Muscle of leg (tissue), 11 donors: ENCODE measurements around the gene TXNRD3. TPM values are rescaled to one million over a fixed set of nuclear protein-coding genes. Genes with fewer than 3 reads are reported as not detected.
"Not testable (repeated sequence)": the region's sequence is repeated elsewhere in the genome, so short reads cannot be mapped to it uniquely, and the experiment has no call there.

ENCODE experiments used
- DNase-seq: peaks from one replicate; pipeline ENCODE4 v3.0.0; 2013
- H3K27ac ChIP-seq: one replicate; pipeline ENCODE4 v1.5.1; 2013; ENCODE audit warnings: mild to moderate bottlenecking, low read length, control low read depth
- H3K27me3 ChIP-seq: one replicate; pipeline ENCODE4 v1.6.1; 2013; ENCODE audit warnings: low read length; ENCODE audit not compliant: control insufficient read depth, insufficient read depth
- H3K36me3 ChIP-seq: one replicate; pipeline ENCODE4 v1.6.1; 2013; ENCODE audit warnings: low read length; ENCODE audit not compliant: control insufficient read depth, insufficient read depth
- H3K4me1 ChIP-seq: one replicate; pipeline ENCODE4 v1.6.1; 2013; ENCODE audit warnings: low read length; ENCODE audit not compliant: control insufficient read depth, insufficient read depth
- H3K4me3 ChIP-seq: one replicate; pipeline ENCODE4 v1.5.1; 2013; ENCODE audit warnings: low read length, control low read depth
- H3K9me3 ChIP-seq: replicated peaks from 2 replicates; pipeline ENCODE4 v1.6.1; 2013; ENCODE audit warnings: low read depth, low read length; ENCODE audit not compliant: control insufficient read depth
- WGBS: methylation state at CpG from one replicate; pipeline ENCODE4 v1.1.5; 2013; ENCODE audit warnings: missing lambda C conversion rate; ENCODE audit not compliant: insufficient coverage; 5-methylcytosine and 5-hydroxymethylcytosine counted together
- polyA plus RNA-seq, 8 donors: library from polyadenylated mRNA; unstranded; fragments of 120-200 nt; gene quantifications; one replicate each; pipeline versions ENCODE4 v1.2.1 to v1.2.3, GENCODE V29; 2013; ENCODE audit warnings: inconsistent platforms in 1 of 8, low replicate concordance in 1 of 8; ENCODE audit not compliant: insufficient read length in 8 of 8, insufficient read depth in 1 of 8
- total RNA-seq: library from RNA; stranded (reverse); fragments of 120-200 nt; gene quantifications from one replicate; pipeline ENCODE4 v1.2.4, GENCODE V29; 2013

TXNRD3 gene
- total and polyA plus RNA-seq, 9 donors = 7.8 to 12.9 (median 9.5) TPM

DNA sequence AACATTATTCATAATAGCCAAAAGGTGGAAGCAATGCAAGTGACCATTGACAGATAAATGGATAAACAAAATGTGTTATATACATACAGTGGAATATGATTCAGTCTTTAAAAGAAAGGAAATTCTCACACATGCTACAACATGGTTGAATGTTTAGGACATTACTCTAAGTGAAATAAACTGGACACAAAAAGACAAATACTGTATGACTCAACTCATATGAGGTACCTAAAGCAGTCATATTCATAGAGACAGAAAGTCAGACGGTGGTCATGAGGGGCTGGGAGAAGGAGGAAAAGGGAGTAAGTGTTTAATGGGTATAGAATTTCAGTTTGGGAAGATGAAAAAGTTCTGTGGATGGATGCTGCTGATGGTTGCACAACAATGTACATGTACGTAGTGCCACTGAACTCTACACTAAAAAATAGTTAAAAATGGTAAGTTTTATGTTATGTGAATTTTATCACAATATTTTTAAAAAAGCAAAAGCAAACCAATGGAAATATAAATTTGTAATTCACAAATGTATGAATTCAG, 5.3 kb downstream of the TXNRD3 start:
- H3K9me3 ChIP-seq = no peaks in the 10 kb centered on the region
- H3K4me1 ChIP-seq = no peaks in the 10 kb centered on the region
- no CpG with 5 or more reads among the region's 2 CpGs for WGBS
- DNase-seq = no peak
- H3K36me3 ChIP-seq = peaks cover 7% of the 10 kb centered on the region
- no peak overlapping the region for H3K27ac ChIP-seq
- H3K27me3 ChIP-seq = no peaks in the 10 kb centered on the region
- no peak overlapping the region for H3K4me3 ChIP-seq

DNA sequence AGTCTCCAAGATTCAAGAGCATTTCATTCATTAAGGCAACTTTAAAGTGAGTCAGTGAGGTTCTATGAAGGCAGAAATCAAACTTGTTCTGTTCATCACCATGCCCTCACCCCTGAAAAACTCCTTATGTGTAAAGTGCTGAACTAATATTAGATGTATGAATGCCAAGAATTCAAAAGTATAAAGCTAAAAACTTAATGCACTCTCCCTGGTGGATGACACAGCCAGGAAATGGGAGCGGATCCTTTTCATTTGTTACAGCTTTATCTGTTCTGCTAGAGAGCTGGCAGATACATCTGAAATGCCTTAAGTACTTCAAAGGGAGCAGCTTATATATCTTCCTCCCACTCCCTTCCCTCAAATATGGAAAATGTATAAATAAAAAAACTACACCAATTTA, 8.2 kb downstream of the TXNRD3 start:
- H3K9me3 ChIP-seq = no peaks in the 10 kb centered on the region
- no peaks in the 10 kb centered on the region for H3K4me1 ChIP-seq
- no peak overlapping the region for H3K27ac ChIP-seq
- no peaks in the 10 kb centered on the region for H3K27me3 ChIP-seq
- no peak for DNase-seq
- peaks cover 17% of the 10 kb centered on the region for H3K36me3 ChIP-seq
- H3K4me3 ChIP-seq = no peak overlapping the region
- no CpG with 5 or more reads among the region's 1 CpG for WGBS

DNA sequence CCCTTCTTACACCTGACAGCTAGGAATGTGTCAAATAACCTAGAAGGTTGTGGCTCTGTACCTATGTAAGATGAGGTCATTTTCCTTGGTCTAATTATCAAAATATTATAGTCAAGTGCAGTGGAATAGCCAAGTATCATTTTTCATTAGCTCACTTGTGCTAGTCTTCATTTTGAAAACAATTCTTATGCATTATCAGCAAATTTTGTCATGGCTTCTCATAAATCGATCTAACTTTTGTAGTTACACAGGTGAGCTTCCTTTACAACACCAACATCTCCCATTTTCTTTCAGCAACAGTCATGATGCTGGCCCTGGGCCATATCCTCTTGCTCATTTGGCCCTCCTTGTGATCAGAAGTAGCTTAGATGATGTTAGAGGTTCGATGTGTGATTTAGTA, 10.3 kb downstream of the TXNRD3 start:
- Histone ChIP-seq H3K4me3 (no peak overlapping the region), H3K4me1 (no peaks in the 10 kb centered on the region), H3K27ac (no peak overlapping the region), H3K27me3 (no peaks in the 10 kb centered on the region), H3K9me3 (no peaks in the 10 kb centered on the region), H3K36me3 (peaks cover 26% of the 10 kb centered on the region)
- no peak for DNase-seq
- 86% methylated on average over 1 of the region's 2 CpGs for WGBS

DNA sequence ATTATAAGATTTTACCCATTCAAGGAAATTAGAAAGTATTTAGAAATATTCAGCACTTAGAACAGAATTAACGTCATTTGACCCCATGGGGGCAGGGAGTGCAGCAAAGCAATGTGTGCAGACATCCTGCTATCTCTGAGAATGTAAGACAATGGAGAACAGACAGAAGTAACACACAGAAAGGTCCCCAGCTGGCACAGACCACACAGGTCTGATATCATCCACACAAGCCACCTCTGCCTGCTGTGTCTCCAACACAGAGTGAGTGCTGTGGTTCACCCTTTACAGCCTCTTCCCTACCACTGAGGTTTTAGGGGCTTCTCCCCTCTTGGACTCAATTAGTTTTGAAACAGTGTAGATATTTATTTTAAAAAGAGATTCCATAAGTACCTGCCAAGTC, 16.1 kb downstream of the TXNRD3 start:
- no peaks in the 10 kb centered on the region for H3K9me3 ChIP-seq
- no peak overlapping the region for H3K4me3 ChIP-seq
- no peaks in the 10 kb centered on the region for H3K4me1 ChIP-seq
- no peak for DNase-seq
- no peaks in the 10 kb centered on the region for H3K27me3 ChIP-seq
- no CpG with 5 or more reads among the region's 1 CpG for WGBS
- no peak overlapping the region for H3K27ac ChIP-seq
- H3K36me3 ChIP-seq = peaks cover 30% of the 10 kb centered on the region

DNA sequence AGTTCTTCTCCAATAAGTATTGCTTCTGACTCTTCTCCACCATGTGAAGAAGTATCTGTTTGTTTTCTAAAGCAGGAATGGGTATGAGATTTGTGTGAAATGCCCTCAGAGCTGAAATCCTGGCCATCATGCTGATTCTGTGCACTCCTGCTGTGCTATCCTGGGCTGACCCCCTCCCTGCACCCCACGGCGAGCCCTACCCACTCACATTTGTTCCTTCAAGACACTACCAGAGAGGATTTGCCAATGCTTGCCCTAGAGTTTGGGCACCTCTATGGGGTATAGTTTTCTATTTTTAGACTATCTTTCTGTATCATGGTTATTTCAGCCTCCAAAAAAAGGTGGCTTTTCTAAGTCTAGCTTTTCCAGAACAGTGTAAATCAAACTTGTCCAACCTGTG, 18.5 kb downstream of the TXNRD3 start:
- DNase-seq = no peak
- H3K27ac ChIP-seq = no peak overlapping the region
- H3K36me3 ChIP-seq = peaks cover 18% of the 10 kb centered on the region
- no peak overlapping the region for H3K4me3 ChIP-seq
- no peaks in the 10 kb centered on the region for H3K27me3 ChIP-seq
- no peaks in the 10 kb centered on the region for H3K4me1 ChIP-seq
- no peaks in the 10 kb centered on the region for H3K9me3 ChIP-seq
- WGBS = no CpG with 5 or more reads among the region's 2 CpGs

DNA sequence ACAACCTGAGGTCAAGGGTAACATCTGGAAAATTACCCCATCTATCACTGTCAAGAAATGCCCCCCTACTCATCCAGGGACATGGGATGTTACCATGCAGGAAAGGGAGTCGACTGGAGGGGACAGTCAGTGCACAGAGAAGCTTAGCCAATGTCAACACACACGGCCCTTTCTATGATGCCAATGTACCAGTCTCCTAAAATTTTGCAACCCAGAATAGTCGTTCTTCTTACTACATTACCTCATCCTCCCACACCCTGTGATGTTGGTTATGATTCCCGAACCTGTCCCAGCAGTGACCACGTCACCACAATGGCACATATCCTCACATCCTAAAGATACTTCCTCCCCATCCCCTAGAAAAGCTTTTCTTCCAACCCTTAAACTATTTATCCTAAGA, 20.1 kb downstream of the TXNRD3 start:
- Histone ChIP-seq H3K36me3 (peaks cover 15% of the 10 kb centered on the region), H3K9me3 (no peaks in the 10 kb centered on the region), H3K27ac (no peak overlapping the region), H3K4me3 (no peak overlapping the region), H3K27me3 (no peaks in the 10 kb centered on the region), H3K4me1 (no peaks in the 10 kb centered on the region)
- no peak for DNase-seq
- 86% methylated on average over 4 of the region's 5 CpGs for WGBS

DNA sequence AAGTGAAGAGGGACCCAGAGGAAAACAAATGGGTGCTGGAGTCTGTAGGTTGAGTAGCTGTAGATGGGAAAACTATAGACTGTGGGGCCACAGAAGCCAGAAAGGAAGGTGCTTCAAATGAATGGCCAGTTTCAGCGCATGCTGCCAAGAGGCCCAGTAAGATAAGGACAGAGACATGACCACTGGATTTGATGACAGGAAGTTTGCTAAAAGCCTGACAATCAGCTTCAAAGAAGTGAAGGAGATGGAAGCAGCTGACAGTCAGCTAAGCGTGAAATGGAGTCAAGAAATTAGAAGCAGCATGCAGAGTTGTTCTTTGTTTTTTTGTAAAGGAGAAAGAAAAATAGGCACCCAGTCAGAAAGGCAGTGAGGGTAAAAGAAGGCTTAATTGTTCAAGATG, 24.9 kb downstream of the TXNRD3 start:
- H3K4me3 ChIP-seq = no peak overlapping the region
- no peak overlapping the region for H3K27ac ChIP-seq
- no peaks in the 10 kb centered on the region for H3K27me3 ChIP-seq
- WGBS = 76% methylated on average over 2 of the region's 2 CpGs
- no peak for DNase-seq
- H3K9me3 ChIP-seq = no peaks in the 10 kb centered on the region
- H3K4me1 ChIP-seq = no peaks in the 10 kb centered on the region
- peaks cover 10% of the 10 kb centered on the region for H3K36me3 ChIP-seq

DNA sequence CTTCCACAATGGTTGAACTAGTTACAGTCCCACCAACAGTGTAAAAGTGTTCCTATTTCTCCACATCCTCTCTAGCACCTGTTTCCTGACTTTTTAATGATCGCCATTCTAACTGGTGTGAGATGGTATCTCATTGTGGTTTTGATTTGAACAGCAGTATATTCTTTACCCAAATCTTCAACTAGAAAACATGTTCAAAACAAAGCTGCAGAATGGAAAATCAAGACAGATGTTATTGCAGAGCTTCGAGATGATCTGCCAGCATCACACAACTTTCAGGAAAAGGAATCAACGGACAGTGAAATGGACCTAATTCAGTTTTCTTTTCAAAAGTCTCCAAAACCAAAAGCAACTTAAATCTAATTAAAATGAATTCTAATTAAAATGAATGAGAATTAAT, 29.2 kb downstream of the TXNRD3 start:
- no CpG with 5 or more reads among the region's 3 CpGs for WGBS
- H3K9me3 ChIP-seq, H3K4me3 ChIP-seq, H3K27me3 ChIP-seq, DNase-seq, H3K36me3 ChIP-seq, H3K27ac ChIP-seq, H3K4me1 ChIP-seq: not testable (repeated sequence)

DNA sequence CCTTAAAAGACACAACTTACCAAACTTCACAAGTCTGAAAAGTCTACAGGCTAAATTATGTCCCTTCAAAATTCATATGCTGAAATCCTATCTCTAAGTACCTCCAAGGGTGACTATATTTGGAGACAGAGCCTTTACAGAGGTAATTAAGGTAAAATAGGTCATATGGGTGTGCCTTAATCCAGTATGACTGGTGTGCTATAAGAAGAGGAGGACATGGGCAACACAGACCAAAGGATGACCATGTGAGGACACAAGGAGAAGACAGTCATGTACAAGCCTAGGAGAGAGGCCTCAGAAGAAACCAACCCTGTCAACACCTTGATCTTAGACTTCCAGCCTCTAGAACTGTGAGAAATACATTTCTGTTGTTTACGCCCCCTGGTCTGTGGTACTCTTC, 32.2 kb downstream of the TXNRD3 start:
- Histone ChIP-seq H3K36me3 (peaks cover 3% of the 10 kb centered on the region), H3K4me3 (no peak overlapping the region), H3K27me3 (no peaks in the 10 kb centered on the region), H3K27ac (no peak overlapping the region), H3K9me3 (no peaks in the 10 kb centered on the region), H3K4me1 (no peaks in the 10 kb centered on the region)
- DNase-seq = no peak
- WGBS = no CpG with 5 or more reads among the region's 1 CpG

DNA sequence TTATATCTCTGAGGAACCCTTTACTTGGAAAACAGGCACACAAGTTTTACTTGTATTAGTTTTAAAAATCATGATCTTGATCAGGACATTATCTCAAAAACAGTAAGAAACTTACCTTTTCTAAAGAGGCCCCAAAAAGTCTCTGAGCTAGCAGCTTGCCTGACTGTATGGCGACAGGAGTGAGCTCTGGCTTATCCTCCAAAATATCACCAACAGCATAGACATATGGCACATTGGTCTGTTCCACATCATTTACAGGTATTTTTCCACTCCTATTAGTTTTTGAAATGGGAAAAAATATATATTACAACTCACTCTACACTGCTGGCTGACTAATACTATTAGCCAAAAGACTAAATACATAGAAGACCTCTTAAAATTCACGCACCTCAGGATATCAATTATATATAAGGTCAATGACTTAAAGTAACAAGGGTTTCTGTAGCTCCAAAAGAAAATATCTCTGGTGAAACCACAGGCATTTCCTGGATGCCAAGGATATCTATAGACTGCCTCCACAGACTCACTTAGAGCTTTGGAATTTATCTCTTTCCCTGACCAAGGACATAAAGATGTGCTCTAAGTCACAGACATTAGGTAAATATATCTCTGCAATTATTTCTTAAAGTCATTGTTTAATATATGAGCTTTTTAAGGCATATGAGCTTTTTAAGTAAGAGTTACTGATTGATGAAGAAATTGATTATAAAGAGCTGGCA, 33.1 kb downstream of the TXNRD3 start:
- Histone ChIP-seq H3K4me1 (no peaks in the 10 kb centered on the region), H3K9me3 (no peaks in the 10 kb centered on the region), H3K4me3 (no peak overlapping the region), H3K36me3 (peaks cover 3% of the 10 kb centered on the region), H3K27ac (no peak overlapping the region), H3K27me3 (no peaks in the 10 kb centered on the region)
- DNase-seq = no peak
- WGBS = no CpG with 5 or more reads among the region's 2 CpGs

DNA sequence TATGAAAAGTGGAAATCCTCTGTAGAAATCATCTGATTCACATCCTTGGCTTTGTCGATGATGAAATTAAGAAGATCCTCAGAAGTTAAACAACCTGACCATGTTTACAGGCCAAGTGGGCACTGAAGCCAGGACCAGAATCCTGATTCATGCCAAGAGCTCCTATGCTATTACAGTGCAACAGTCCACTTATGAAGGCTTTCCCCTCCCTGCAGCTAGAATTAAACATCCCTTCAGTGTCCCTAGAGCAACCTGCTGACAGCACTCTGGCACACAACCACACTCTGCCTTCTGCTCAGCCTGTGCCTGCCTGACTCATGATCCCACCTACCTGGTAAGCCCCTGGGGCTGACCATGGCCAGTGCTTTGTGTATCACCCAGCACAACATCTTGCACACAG, 33.8 kb downstream of the TXNRD3 start:
- Histone ChIP-seq H3K27me3 (no peaks in the 10 kb centered on the region), H3K4me3 (no peak overlapping the region), H3K9me3 (no peaks in the 10 kb centered on the region), H3K4me1 (no peaks in the 10 kb centered on the region), H3K27ac (no peak overlapping the region), H3K36me3 (peaks cover 8% of the 10 kb centered on the region)
- DNase-seq = peak; percentile 3
- WGBS = 83% methylated on average over 1 of the region's 1 CpG
